ENCODE measurements around the gene CST5. TPM values are rescaled to one million over a fixed set of nuclear protein-coding genes. Genes with fewer than 3 reads are reported as not detected.

Gene CST5
- total and polyA plus RNA-seq, 2 experiments from 2014 or later = 0.56 TPM; not detected in 1

DNA sequence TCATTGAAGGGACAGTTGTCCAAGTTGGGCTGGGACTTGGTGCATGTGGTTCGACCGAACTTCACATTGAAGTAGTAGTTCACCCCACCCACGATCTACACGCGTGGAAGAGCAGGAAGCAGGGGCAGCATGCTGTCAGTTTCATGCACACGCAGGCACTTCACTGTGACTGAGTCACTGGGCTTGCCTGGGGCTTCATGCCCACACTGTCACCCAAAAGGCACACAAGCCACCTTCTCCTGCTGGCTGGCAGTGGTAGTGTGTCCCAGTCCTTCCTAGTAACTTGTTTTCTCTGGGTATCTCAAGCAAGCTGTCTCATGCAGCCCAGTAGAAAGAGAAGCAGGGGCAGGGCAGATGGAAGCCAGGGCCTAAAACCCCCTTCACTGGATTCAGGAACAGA lies 2.0 kb downstream of the CST5 start:
- TF ChIP-seq, protein P1, sequence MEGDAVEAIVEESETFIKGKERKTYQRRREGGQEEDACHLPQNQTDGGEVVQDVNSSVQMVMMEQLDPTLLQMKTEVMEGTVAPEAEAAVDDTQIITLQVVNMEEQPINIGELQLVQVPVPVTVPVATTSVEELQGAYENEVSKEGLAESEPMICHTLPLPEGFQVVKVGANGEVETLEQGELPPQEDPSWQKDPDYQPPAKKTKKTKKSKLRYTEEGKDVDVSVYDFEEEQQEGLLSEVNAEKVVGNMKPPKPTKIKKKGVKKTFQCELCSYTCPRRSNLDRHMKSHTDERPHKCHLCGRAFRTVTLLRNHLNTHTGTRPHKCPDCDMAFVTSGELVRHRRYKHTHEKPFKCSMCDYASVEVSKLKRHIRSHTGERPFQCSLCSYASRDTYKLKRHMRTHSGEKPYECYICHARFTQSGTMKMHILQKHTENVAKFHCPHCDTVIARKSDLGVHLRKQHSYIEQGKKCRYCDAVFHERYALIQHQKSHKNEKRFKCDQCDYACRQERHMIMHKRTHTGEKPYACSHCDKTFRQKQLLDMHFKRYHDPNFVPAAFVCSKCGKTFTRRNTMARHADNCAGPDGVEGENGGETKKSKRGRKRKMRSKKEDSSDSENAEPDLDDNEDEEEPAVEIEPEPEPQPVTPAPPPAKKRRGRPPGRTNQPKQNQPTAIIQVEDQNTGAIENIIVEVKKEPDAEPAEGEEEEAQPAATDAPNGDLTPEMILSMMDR (IDR thresholded peaks at IDR 0.05; ENCODE audit: low read depth, low read length) = no peak
- H3K4me1 ChIP-seq (ENCODE audit: low read depth) = no peaks in the 10 kb centered on the region
- H3K36me3 ChIP-seq = no peaks in the 10 kb centered on the region
- no peaks in the 10 kb centered on the region for H3K27me3 ChIP-seq
- no peak for DNase-seq (ENCODE audit: low read depth in 1 of 2, low spot score in 1 of 2)
- no peak overlapping the region for H3K27ac ChIP-seq
- no peak overlapping the region for H3K4me3 ChIP-seq
- H3K9me3 ChIP-seq (ENCODE audit: low read depth) = no peaks in the 10 kb centered on the region

DNA sequence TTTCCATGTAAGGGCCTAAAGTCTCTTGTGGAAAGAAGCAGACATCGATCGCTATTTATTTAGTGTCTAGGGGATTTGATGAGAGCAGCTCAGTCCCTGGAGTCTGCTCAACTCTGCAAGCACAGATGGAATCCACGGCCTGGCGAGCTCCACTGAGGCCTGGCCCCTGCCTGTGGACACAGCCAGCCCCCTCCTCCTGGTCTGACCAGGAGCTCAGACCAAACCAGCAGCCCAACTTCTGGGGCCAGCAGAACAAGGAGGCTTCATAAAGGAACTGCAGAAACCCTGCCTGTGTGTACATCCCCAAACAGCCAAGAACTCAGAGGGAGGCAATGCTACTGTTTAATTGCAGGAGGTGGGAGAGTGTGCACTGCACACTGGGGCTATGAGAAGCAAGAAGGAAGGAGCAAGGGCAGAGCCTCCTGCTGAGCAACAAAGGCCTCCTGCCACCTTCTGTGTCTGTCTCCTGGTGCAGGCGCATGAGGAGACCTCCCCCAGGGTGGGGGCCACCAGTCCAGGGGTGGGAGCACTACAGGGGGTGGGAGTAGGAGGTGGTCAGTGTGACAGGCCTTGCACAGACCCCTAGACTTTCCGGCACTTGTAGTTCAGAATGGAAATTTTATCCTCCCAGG lies 3.8 kb downstream of the CST5 start:
- Histone ChIP-seq H3K4me3 (no peak overlapping the region), H3K27ac (no peak overlapping the region), H3K36me3 (no peaks in the 10 kb centered on the region), H3K4me1 (ENCODE audit: low read depth) (no peaks in the 10 kb centered on the region), H3K9me3 (ENCODE audit: low read depth) (no peaks in the 10 kb centered on the region), H3K27me3 (no peaks in the 10 kb centered on the region)
- TF ChIP-seq, protein P1 (IDR thresholded peaks at IDR 0.05; ENCODE audit: low read depth, low read length) = no peak
- no peak for DNase-seq (ENCODE audit: low read depth in 1 of 2, low spot score in 1 of 2)

DNA sequence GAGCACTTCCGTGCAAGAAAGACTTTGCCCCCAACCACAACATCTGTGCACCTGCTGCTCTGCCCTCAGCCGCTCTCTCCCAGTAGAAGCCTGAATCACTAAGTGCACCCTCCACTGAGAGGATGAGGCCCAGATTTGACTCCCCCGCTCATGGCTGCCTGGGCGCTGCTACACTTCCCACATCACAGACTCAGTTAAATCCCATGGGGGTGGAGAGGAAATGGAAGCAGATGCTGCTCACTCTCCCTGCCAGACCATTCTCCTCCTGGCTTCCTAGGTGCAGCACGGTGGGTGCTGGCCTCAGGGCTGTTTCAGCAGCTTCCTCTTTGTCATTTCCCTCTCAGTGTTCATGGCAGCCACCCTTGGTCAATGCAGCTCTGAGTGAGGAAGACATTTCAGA lies 4.8 kb downstream of the CST5 start:
- H3K27ac ChIP-seq = no peak overlapping the region
- no peak overlapping the region for H3K4me3 ChIP-seq
- no peaks in the 10 kb centered on the region for H3K9me3 ChIP-seq (ENCODE audit: low read depth)
- TF ChIP-seq, protein P1 (IDR thresholded peaks at IDR 0.05; ENCODE audit: low read depth, low read length) = no peak
- DNase-seq (ENCODE audit: low read depth in 1 of 2, low spot score in 1 of 2) = no peak
- H3K4me1 ChIP-seq (ENCODE audit: low read depth) = no peaks in the 10 kb centered on the region
- H3K27me3 ChIP-seq = no peaks in the 10 kb centered on the region
- H3K36me3 ChIP-seq = no peaks in the 10 kb centered on the region

- Histone ChIP-seq H3K4me3 (no peak overlapping the region), H3K9me3 (ENCODE audit: low read depth) (no peaks in the 10 kb centered on the region), H3K4me1 (ENCODE audit: low read depth) (no peaks in the 10 kb centered on the region), H3K27ac (no peak overlapping the region), H3K27me3 (no peaks in the 10 kb centered on the region), H3K36me3 (no peaks in the 10 kb centered on the region)
- DNase-seq (ENCODE audit: low read depth in 1 of 2, low spot score in 1 of 2) = no peak
- TF ChIP-seq, protein P1 (IDR thresholded peaks at IDR 0.05; ENCODE audit: low read depth, low read length) = no peak
Observed at GRCh38 chr20:23873370-23874015, 6.1 kb downstream of the CST5 start.

GRCh38 chr20:23872065-23872464 lies 7.5 kb downstream of the CST5 start:
- no peaks in the 10 kb centered on the region for H3K27me3 ChIP-seq
- no peak overlapping the region for H3K27ac ChIP-seq
- DNase-seq (ENCODE audit: low read depth in 1 of 2, low spot score in 1 of 2) = no peak
- H3K36me3 ChIP-seq = no peaks in the 10 kb centered on the region
- H3K4me1 ChIP-seq (ENCODE audit: low read depth) = no peaks in the 10 kb centered on the region
- H3K9me3 ChIP-seq (ENCODE audit: low read depth) = no peaks in the 10 kb centered on the region
- TF ChIP-seq, protein P1 (IDR thresholded peaks at IDR 0.05; ENCODE audit: low read depth, low read length) = no peak
- H3K4me3 ChIP-seq = no peak overlapping the region
